ENCODE results near the gene TNIP3.
"Not testable (repeated sequence)": the region's sequence is repeated elsewhere in the genome, so short reads cannot be mapped to it uniquely, and the experiment has no call there.

Gene TNIP3

GRCh38 chr4:121177246-121178137 lies 13.4 kb upstream of the TNIP3 start:
- no peak for DNase-seq

GRCh38 chr4:121176082-121176934 lies 12.2 kb upstream of the TNIP3 start:
- DNase-seq, result no peak

GRCh38 chr4:121171477-121171876 lies 7.4 kb upstream of the TNIP3 start:
- DNase-seq, result not testable (repeated sequence)

GRCh38 chr4:121168446-121169281 lies 4.5 kb upstream of the TNIP3 start:
- DNase-seq, result no peak

GRCh38 chr4:121166976-121167375 lies 2.9 kb upstream of the TNIP3 start:
- no peak for DNase-seq

GRCh38 chr4:121165206-121165605 lies 1.1 kb upstream of the TNIP3 start:
- DNase-seq, result no peak

GRCh38 chr4:121156822-121157769 lies 7.0 kb downstream of the TNIP3 start:
- no peak for DNase-seq

- no peak for DNase-seq
Observed at GRCh38 chr4:121155893-121156292, 8.2 kb downstream of the TNIP3 start.

- no peak for DNase-seq
Observed at GRCh38 chr4:121154103-121154515, 10.0 kb downstream of the TNIP3 start.

- DNase-seq, result no peak
Observed at GRCh38 chr4:121151942-121152341, 12.2 kb downstream of the TNIP3 start.

- no peak for DNase-seq
Observed at GRCh38 chr4:121150486-121150885, 13.6 kb downstream of the TNIP3 start.

- DNase-seq, result no peak
Observed at GRCh38 chr4:121150003-121150402, 14.1 kb downstream of the TNIP3 start.

GRCh38 chr4:121148621-121149020 lies 15.5 kb downstream of the TNIP3 start:
- DNase-seq, result no peak

- no peak for DNase-seq
Observed at GRCh38 chr4:121148000-121148399, 16.1 kb downstream of the TNIP3 start.

- no peak for DNase-seq
Observed at GRCh38 chr4:121146530-121146929, 17.6 kb downstream of the TNIP3 start.

GRCh38 chr4:121145430-121145829 lies 18.7 kb downstream of the TNIP3 start:
- DNase-seq, result no peak

- DNase-seq, result no peak
Observed at GRCh38 chr4:121144021-121144420, 20.1 kb downstream of the TNIP3 start.

- DNase-seq, result no peak
Observed at GRCh38 chr4:121143131-121143530, 21.0 kb downstream of the TNIP3 start.

- no peak for DNase-seq
Observed at GRCh38 chr4:121140716-121141460, 23.2 kb downstream of the TNIP3 start.

GRCh38 chr4:121139533-121140222 lies 24.4 kb downstream of the TNIP3 start:
- DNase-seq, result no peak
